Natural killer cell (primary cell): ENCODE measurements around the gene MAN1A1. TPM values are rescaled to one million over a fixed set of nuclear protein-coding genes. Genes with fewer than 3 reads are reported as not detected.

Source experiments
- ATAC-seq, 3 donors: fragments of 150-1000 bp in 2 of 3; fragments of 200-7000 bp in 1 of 3; cut with Tn5 transposase; 1 replicate in 1 of 3; 2 replicates in 2 of 3; pipeline ENCODE4 v1.10.0; 2021; ENCODE audit warnings: mild to moderate bottlenecking in 2 of 3, moderate library complexity in 2 of 3
- DNase-seq, 2 donors: peaks; one replicate each; pipeline versions ENCODE4 v3.0.0 to v3.0.0-alpha.2; 2013 to 2021; ENCODE audit warnings: mixed read lengths in 1 of 2
- H3K27ac ChIP-seq: one replicate; pipeline ENCODE4 v1.5.1; 2013; ENCODE audit warnings: mild to moderate bottlenecking, low read length
- H3K27me3 ChIP-seq: one replicate; pipeline ENCODE4 v1.6.1; 2013; ENCODE audit warnings: low read length; ENCODE audit not compliant: control insufficient read depth, insufficient read depth
- H3K36me3 ChIP-seq: one replicate; pipeline ENCODE4 v1.6.1; 2013; ENCODE audit warnings: low read length; ENCODE audit not compliant: control insufficient read depth, insufficient read depth
- H3K4me1 ChIP-seq: one replicate; pipeline ENCODE4 v1.6.1; 2013; ENCODE audit warnings: low read length; ENCODE audit not compliant: control insufficient read depth, insufficient read depth
- H3K4me3 ChIP-seq: one replicate; pipeline ENCODE4 v1.5.1; 2013; ENCODE audit warnings: low read length
- H3K9me3 ChIP-seq: one replicate; pipeline ENCODE4 v1.6.1; 2013; ENCODE audit warnings: low read length; ENCODE audit not compliant: control insufficient read depth, insufficient read depth
- H3K27ac Mint-ChIP-seq, 2 donors: one replicate each; pipeline ENCODE4 v1.8.0; 2022; ENCODE audit warnings: mild to moderate bottlenecking in 2 of 2, mixed read lengths in 2 of 2, moderate library complexity in 1 of 2
- H3K27me3 Mint-ChIP-seq, 2 donors: one replicate each; pipeline ENCODE4 v1.8.0; 2022; ENCODE audit warnings: low read depth in 2 of 2, mixed read lengths in 2 of 2
- H3K36me3 Mint-ChIP-seq: one replicate; pipeline ENCODE4 v1.8.0; 2022; ENCODE audit warnings: mixed read lengths
- H3K4me1 Mint-ChIP-seq, 2 donors: one replicate each; pipeline ENCODE4 v1.8.0; 2022; ENCODE audit warnings: mixed read lengths in 2 of 2
- H3K4me3 Mint-ChIP-seq: one replicate; pipeline ENCODE4 v1.8.0; 2022; ENCODE audit warnings: mild to moderate bottlenecking, moderate library complexity, mixed read lengths
- H3K9me3 Mint-ChIP-seq, 2 donors: one replicate each; pipeline ENCODE4 v1.8.0; 2022; ENCODE audit warnings: mixed read lengths in 2 of 2
- WGBS: methylation state at CpG from one replicate; pipeline ENCODE4 v1.1.7; 2013; ENCODE audit warnings: missing lambda C conversion rate; ENCODE audit not compliant: insufficient coverage; 5-methylcytosine and 5-hydroxymethylcytosine counted together
- intact Hi-C: fragments of 100-400 bp; cut with micrococcal nuclease; formaldehyde crosslinking; loops from one replicate; pipeline ENCODE4 v1.14.2; 2022
- total RNA-seq, 4 donors: library from RNA; stranded (reverse); fragments of 120-200 nt in 1 of 4; gene quantifications; one replicate each; pipeline versions ENCODE4 v1.2.3 to v1.2.4, GENCODE V29; 2013 to 2022
- TF ChIP-seq, protein P1 (sequence below): fragments of 200-600 bp; IDR thresholded peaks from one replicate; pipeline ENCODE4 v1.8.0; 2022; ENCODE audit warnings: antibody characterized with exemption

Gene MAN1A1
- total RNA-seq, 3 donors from 2014 or later (not counting 1 experiment from before 2014, with no cell fraction given) = 45.6 to 54.6 (median 53.6) TPM

DNA sequence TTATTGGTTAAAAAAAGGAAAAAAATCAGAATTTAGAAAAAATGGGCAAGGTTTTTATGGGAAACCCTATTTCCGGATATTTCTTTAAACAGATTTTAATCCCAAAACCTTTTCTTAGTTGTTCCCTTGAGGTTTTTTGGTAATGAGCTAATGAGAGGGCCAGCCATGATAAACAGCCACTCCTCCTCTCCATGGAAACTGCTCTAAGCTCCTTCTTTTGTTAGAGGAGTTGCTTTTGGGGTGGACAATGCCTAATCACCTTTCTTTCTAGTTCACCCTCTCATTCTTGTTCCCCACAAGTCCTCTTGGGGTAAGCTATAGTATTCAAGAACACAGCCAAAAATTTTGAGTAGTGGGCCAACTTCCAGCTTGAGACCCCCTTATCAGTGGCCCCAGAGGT lies 166.1 kb downstream of the MAN1A1 start:
- TF ChIP-seq, protein P1, sequence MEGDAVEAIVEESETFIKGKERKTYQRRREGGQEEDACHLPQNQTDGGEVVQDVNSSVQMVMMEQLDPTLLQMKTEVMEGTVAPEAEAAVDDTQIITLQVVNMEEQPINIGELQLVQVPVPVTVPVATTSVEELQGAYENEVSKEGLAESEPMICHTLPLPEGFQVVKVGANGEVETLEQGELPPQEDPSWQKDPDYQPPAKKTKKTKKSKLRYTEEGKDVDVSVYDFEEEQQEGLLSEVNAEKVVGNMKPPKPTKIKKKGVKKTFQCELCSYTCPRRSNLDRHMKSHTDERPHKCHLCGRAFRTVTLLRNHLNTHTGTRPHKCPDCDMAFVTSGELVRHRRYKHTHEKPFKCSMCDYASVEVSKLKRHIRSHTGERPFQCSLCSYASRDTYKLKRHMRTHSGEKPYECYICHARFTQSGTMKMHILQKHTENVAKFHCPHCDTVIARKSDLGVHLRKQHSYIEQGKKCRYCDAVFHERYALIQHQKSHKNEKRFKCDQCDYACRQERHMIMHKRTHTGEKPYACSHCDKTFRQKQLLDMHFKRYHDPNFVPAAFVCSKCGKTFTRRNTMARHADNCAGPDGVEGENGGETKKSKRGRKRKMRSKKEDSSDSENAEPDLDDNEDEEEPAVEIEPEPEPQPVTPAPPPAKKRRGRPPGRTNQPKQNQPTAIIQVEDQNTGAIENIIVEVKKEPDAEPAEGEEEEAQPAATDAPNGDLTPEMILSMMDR = no peak
- Mint-ChIP-seq H3K27me3 (no peaks in the 10 kb centered on the region), H3K9me3 (no peaks in the 10 kb centered on the region), H3K27ac (no peak overlapping the region), H3K36me3 (peaks cover 33% of the 10 kb centered on the region), H3K4me3 (no peak overlapping the region), H3K4me1 (peaks cover 22 to 45% of the 10 kb centered on the region in 2 donors)
- no peak overlapping the region for H3K27ac ChIP-seq
- H3K9me3 ChIP-seq = no peaks in the 10 kb centered on the region
- H3K4me1 ChIP-seq = peaks cover 7% of the 10 kb centered on the region
- intact Hi-C loops = no loop called here
- no peak for DNase-seq
- peaks cover 26% of the 10 kb centered on the region for H3K36me3 ChIP-seq
- H3K27me3 ChIP-seq = no peaks in the 10 kb centered on the region
- no peak for ATAC-seq
- no peak overlapping the region for H3K4me3 ChIP-seq
- WGBS = no CpG with 5 or more reads among the region's 1 CpG

DNA sequence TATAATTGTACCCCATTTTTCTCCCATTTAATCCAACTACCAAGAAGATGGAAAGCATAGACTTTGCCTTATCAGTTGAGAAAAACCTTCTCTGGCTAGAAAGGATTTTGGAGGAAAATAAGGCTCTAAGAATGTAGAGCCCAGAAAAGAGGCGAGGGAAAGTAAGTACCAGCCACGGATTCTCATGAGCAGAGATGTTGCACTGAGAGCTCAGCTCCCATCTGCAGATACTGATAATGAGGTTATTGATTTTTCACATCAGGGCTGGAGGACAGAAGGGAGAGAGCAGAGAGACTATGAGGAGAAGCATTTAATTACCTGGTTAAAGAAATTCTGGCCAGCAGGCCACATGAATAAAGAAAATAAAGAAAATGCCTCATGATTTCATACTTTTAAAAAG lies 166.7 kb downstream of the MAN1A1 start:
- 100% methylated on average over 2 of the region's 2 CpGs for WGBS

DNA sequence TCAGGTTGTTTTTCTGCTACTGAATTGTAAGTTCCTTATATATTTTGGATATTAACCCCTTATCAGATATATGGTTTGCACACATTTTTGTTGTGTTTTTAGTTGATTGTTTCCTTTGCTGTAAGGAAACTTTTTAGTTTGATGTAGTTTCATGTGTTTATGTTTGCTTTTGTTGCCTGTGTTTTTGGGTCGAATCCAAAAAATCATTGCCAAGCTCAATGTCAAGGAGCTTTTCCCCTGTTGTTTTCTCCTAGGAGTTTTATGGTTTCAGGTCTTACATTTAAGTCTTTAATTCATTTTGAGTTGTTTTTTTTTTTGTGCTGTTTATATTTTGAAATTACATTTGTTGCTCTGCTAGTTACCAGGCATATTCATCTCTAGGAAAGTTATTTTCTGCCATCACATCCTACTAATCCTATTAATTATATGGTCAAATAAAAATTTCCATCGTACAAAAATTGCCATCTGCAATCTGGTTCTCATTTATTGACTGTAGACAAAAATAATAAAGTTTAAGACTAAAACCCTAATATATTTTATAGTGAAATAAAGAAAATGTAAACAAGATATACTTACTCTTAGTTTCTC lies 167.3 kb downstream of the MAN1A1 start:
- H3K27ac Mint-ChIP-seq = no peak overlapping the region

More for the DNA sequence above, 166.7 kb downstream of the MAN1A1 start:
- Mint-ChIP-seq H3K27me3 (no peaks in the 10 kb centered on the region), H3K4me3 (no peak overlapping the region), H3K27ac (no peak overlapping the region), H3K9me3 (no peaks in the 10 kb centered on the region), H3K36me3 (peaks cover 33% of the 10 kb centered on the region), H3K4me1 (peaks cover 22 to 43% of the 10 kb centered on the region in 2 donors)
- H3K9me3 ChIP-seq = no peaks in the 10 kb centered on the region
- no peak overlapping the region for H3K27ac ChIP-seq
- peaks cover 26% of the 10 kb centered on the region for H3K36me3 ChIP-seq
- TF ChIP-seq, protein P1 = no peak
- ATAC-seq (no peak), DNase-seq (no peak)
- H3K4me3 ChIP-seq = no peak overlapping the region
- no peaks in the 10 kb centered on the region for H3K27me3 ChIP-seq
- peaks cover 7% of the 10 kb centered on the region for H3K4me1 ChIP-seq
- intact Hi-C loops = no loop called here

More for the DNA sequence above, 167.3 kb downstream of the MAN1A1 start:
- 100% methylated on average over 1 of the region's 2 CpGs for WGBS
- Histone ChIP-seq H3K9me3 (no peaks in the 10 kb centered on the region), H3K27ac (no peak overlapping the region), H3K4me1 (peaks cover 4% of the 10 kb centered on the region), H3K27me3 (no peaks in the 10 kb centered on the region), H3K4me3 (no peak overlapping the region), H3K36me3 (peaks cover 22% of the 10 kb centered on the region)
- no peaks in the 10 kb centered on the region for H3K27me3 Mint-ChIP-seq
- intact Hi-C loops = no loop called here
- H3K4me3 Mint-ChIP-seq = no peak overlapping the region
- TF ChIP-seq, protein P1 = no peak
- DNase-seq = no peak
- H3K36me3 Mint-ChIP-seq = peaks cover 28% of the 10 kb centered on the region
- no peaks in the 10 kb centered on the region for H3K9me3 Mint-ChIP-seq
- ATAC-seq = no peak
- peaks cover 22 to 38% of the 10 kb centered on the region in 2 donors for H3K4me1 Mint-ChIP-seq
